ENCODE data around the gene LRRC4B.
A peak's percentile ranks its signal among the peaks of the same experiment; 100 is the strongest.
"Not testable (repeated sequence)": the region's sequence is repeated elsewhere in the genome, so short reads cannot be mapped to it uniquely, and the experiment has no call there.

The LRRC4B gene
- 0 to 0.81 (median 0) reads per million in 18 experiments for total RNA-seq

- no peak for DNase-seq
These were observed at the start of gene LRRC4B for GRCh38 chr19:50567882-50568727. Gene LRRC4B, minus strand, starts transcription at chr19:50568435. Its CDS starts 19,597 bp downstream, at chr19:50548838.

GRCh38 chr19:50612504-50613404 is 44.5 kb upstream of the LRRC4B start:
- DNase-seq: not testable (repeated sequence)

GRCh38 chr19:50607874-50608785 is 39.9 kb upstream of the LRRC4B start:
- DNase-seq: peak; percentile 59 to 68

- DNase-seq: no peak
These were observed 39.2 kb upstream of the LRRC4B start for GRCh38 chr19:50607388-50607787.

- DNase-seq: not testable (repeated sequence)
These were observed 38.0 kb upstream of the LRRC4B start for GRCh38 chr19:50606059-50606836.

GRCh38 chr19:50604264-50605073 is 36.2 kb upstream of the LRRC4B start:
- not testable (repeated sequence) for DNase-seq

- DNase-seq: no peak
These were observed 34.7 kb upstream of the LRRC4B start for GRCh38 chr19:50602935-50603334.

- DNase-seq: no peak
These were observed 34.3 kb upstream of the LRRC4B start for GRCh38 chr19:50602496-50602895.

GRCh38 chr19:50602089-50602422 is 33.8 kb upstream of the LRRC4B start:
- no peak for DNase-seq

- DNase-seq: no peak
These were observed 33.3 kb upstream of the LRRC4B start for GRCh38 chr19:50601407-50602088.

- no peak for DNase-seq
These were observed 31.2 kb upstream of the LRRC4B start for GRCh38 chr19:50599427-50599826.

GRCh38 chr19:50590191-50590590 is 22.0 kb upstream of the LRRC4B start:
- no peak for DNase-seq

GRCh38 chr19:50581795-50582660 is 13.8 kb upstream of the LRRC4B start:
- DNase-seq: not testable (repeated sequence)

GRCh38 chr19:50580970-50581634 is 12.9 kb upstream of the LRRC4B start:
- DNase-seq: no peak

- no peak for DNase-seq
These were observed 12.0 kb upstream of the LRRC4B start for GRCh38 chr19:50580240-50580639.

GRCh38 chr19:50576769-50577168 is 8.5 kb upstream of the LRRC4B start:
- not testable (repeated sequence) for DNase-seq

GRCh38 chr19:50573741-50574461 is 5.7 kb upstream of the LRRC4B start:
- no peak for DNase-seq

- no peak for DNase-seq
These were observed 2.8 kb upstream of the LRRC4B start for GRCh38 chr19:50570997-50571396.
